ENCODE measurements around the gene FAM3C.

GRCh38 chr7:121360564-121360963 is 35.5 kb downstream of the FAM3C start:
- TF ChIP-seq EZH2phosphoT487 (IDR thresholded peaks at IDR 0.05; ENCODE audit: insufficient read depth, low read depth) (no peak), EZH2 (IDR thresholded peaks at IDR 0.05; ENCODE audit: insufficient read depth, poor library complexity, severe bottlenecking) (no peak)
